Erythroblast (primary cell): ENCODE measurements around the gene S100PBP.

Experiments used
- GATA1 ChIP-seq: IDR thresholded peaks from 2 replicates; pipeline ENCODE4 v1.6.1; 2011; ENCODE audit warnings: low read depth, mild to moderate bottlenecking, control low read depth, low read length, moderate library complexity
- POLR2A ChIP-seq: IDR thresholded peaks from 2 replicates; pipeline ENCODE4 v1.6.1; 2011; ENCODE audit warnings: mild to moderate bottlenecking, low read length

- TF ChIP-seq POLR2A (no peak), GATA1 (no peak)
These were observed 84.5 kb downstream of the S100PBP start for GRCh38 chr1:32901823-32902534.
